ENCODE data around the gene PEMT.

DNA sequence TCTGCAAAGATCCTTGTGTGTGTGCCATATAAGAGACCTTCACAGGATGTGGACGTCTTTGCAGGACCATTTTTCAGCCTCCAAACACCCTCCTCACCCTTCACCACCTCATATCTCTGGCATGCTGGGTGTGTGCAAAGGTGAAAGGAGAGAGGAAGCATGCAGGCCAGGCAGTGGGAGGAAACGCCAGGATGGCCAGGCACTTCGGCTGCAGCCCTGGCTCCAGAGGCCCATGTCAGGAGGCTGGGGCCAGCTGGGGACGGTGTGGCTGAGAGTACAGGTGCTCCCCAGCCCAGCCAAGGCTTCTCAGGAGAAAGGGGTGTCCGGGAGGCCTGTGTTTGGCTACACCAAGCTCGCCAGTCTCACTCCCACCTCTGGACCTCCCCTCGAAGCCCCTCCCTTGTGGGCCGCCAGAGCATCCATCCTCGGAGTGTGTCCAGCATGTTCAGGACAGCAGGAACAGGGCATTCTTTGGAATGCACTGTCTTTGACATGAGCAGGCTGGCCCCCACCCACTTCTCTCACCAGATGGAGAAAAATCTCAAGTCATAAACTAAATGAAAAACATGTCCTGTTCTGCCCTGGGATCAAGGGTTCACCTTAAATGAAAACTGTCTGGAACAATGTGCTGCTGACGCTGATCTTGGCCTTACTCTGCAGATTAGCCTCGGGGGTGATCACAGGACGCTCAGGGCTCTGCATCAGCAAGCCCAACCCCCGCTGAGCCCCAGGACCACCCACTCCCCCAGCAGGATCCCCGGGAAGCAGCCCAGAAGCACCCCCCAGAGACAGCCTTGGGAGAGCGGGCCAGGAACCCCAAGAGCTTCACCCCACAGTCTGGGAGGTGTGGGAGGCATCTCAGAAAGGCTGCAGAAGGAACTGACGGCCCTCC lies 15.9 kb downstream of the PEMT start:
- TF ChIP-seq, protein P1, sequence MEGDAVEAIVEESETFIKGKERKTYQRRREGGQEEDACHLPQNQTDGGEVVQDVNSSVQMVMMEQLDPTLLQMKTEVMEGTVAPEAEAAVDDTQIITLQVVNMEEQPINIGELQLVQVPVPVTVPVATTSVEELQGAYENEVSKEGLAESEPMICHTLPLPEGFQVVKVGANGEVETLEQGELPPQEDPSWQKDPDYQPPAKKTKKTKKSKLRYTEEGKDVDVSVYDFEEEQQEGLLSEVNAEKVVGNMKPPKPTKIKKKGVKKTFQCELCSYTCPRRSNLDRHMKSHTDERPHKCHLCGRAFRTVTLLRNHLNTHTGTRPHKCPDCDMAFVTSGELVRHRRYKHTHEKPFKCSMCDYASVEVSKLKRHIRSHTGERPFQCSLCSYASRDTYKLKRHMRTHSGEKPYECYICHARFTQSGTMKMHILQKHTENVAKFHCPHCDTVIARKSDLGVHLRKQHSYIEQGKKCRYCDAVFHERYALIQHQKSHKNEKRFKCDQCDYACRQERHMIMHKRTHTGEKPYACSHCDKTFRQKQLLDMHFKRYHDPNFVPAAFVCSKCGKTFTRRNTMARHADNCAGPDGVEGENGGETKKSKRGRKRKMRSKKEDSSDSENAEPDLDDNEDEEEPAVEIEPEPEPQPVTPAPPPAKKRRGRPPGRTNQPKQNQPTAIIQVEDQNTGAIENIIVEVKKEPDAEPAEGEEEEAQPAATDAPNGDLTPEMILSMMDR (conservative IDR thresholded peaks at IDR 0.05; ENCODE audit: low read depth, low read length) = no peak
- TF ChIP-seq EZH2 (IDR thresholded peaks at IDR 0.05; ENCODE audit: borderline replicate concordance, low read depth, low read length, poor library complexity, severe bottlenecking) = no peak

All from A673 (cell line).